NCI-H1105 (cell line): Measurements from ENCODE around the gene ZP4.
"Not testable (repeated sequence)": the region's sequence is repeated elsewhere in the genome, so short reads cannot be mapped to it uniquely, and the experiment has no call there.

Experiments
- DNase-seq: peaks from one replicate; lab custom pipeline; 2025; lab: John Stamatoyannopoulos, UW

The ZP4 gene

DNA sequence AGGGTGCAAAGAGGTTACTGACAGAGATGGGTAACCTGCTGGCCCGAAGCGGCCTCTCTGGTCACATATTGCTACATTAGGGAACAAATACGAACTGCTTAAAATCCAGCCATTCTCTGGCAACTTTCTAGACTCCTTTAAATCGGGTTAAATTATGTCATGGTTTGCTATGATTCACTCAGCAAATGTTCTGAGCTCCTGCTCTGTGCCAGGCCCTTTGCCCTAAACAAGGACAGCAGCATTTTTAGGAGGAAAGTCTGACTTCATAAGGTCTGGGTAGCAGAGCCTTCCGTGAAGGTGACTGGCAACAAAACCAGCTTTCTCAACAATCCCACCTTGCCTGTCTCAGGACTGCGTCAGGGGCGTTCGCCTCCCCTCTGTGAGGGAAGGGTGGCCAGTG, 15.4 kb downstream of the ZP4 start:
- DNase-seq: no peak

- no peak for DNase-seq
Observed at GRCh38 chr1:237873487-237874211, 17.1 kb downstream of the ZP4 start.

DNA sequence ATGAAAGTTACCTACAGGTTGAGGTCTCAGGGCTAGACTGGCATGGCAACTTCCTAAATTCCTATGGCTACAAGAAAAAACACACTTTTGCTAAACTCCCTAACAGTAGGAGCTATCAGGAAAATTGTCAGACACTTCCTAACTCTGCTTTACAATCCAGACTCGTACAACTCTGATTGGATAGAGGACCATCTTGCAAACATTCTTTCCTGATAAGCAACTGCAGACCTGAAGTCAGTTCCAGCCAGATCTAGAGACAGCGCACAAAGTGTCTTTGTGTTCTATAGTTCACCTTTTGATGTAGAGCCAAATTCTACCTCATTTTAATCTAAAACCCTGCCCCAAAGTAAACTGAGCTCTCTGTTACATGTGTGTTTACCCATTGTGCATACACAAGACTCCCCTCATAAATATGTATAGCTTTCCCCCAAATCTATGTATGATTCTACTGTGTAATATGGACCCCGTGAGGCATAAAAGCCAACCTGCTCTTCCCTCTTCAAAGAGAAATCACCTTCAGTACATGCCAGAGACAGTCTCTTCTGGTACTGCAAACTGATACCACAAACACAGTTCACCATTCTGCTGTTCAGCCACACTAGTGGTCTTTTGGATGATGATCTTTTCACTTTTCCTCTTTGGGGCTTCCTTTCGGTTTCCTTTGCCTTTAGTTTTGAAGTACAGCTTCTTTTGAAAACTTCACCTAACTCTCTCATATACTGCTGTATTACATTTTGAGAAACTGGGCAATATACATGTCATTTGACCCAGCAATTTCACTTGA, 21.7 kb downstream of the ZP4 start:
- DNase-seq: no peak

DNA sequence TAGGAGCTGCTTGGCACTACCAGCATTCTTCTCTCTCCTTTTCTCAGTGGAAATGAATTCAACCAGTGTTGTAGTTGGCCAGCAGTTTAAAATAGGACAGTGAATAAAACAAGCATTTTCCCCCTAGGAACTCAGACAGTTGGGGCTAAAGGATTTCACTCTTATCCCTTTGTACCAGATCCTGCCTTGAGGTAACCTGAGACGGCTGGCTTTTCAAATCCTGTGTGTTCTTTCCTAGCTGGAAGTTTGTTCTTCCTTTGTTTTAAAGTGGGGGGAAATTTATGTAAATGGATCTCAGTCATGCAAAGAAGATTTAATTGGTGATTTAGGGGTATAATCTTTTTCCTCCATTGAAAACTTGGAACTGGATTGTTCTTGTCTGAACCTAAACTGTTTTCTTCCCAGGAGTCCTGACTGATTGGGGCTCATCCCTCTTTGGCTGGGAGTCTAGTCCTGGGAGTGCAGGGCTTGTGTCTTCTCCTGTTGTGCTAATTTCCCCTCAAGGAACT, 23.3 kb downstream of the ZP4 start:
- DNase-seq: no peak

DNA sequence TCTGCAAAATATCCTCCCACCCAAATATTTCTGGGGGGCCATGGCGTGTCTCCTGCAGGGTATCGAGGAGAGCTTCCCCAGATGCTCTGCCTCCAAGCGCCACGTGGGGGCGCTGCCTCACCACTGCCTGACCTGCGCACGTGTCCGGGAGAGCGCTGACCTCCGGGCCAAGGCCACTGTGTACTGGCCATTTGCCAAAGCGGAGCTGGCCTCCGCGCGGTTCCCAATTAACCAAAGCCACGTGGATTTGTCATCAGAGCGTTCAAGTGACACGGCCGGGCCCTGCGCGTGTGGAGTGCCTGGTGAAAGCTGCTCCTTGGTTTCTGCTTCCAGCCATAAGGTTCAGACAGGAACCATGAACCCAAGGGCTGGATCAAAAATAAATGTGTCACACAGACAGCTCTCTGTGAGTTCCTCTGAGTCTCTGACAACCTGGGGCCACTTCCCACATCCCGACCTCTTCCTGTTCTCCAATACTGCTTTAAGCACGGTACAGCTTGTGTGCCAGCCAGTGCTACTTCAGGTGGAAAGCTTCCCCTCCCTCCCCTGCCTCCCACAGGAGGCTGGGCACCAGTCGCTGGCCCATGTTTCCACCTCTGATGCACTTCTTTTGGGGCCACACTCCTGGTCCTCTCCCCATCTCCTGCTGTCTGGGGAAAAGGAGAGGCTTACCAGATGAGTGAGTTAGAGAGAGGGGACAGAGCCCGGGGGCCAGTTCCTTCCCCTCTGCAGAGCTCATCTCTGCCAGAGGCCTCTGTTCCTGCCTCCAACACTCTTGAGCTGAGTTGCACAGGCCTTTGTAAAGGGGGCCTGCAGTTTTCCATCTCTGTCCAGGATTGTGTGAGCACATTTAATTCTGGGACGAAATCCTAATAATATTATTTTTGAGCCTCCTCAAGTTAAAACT, 26.1 kb downstream of the ZP4 start:
- DNase-seq: peak; percentile 28

- no peak for DNase-seq
Observed at GRCh38 chr1:237863234-237863633, 27.5 kb downstream of the ZP4 start.

DNA sequence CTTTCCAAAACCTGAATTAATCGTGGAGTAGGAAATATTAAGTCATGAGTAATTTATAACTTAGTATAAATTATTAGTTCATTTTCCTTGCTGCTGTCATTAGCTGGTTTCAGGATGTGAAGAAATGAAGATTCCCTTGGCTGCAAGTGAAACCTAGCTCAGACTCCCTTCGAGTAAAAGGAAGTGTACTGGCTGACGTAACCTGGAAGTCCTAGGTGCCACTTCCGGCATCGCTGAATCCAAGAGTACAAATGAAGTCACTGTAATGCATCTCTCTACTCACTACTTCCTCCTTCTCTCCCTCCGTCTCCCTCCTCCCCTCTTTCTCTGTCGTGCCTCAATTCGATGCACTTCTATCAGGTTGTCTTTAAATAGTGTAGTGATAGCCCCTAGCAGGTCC, 28.8 kb downstream of the ZP4 start:
- DNase-seq: no peak

- no peak for DNase-seq
Observed at GRCh38 chr1:237858992-237859391, 31.7 kb downstream of the ZP4 start.

DNA sequence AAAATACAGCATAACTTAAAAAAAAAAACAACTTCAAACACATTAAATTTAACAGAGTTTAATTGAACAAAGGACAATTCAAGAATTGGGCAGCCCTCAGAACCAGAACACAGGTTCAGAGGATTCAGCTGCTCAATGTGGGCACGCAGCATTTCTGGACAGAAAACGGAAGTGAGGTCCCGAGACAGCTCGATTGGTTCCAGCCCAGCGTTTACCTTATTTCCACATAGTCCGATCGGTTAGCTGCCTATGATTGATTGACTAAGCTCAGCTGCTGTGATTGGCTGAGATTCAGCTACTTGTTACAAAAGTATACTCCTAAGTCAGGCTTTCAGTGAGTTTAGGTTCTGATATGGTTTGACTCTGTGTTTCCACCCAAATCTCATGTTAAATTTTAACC, 33.3 kb downstream of the ZP4 start:
- no peak for DNase-seq

DNA sequence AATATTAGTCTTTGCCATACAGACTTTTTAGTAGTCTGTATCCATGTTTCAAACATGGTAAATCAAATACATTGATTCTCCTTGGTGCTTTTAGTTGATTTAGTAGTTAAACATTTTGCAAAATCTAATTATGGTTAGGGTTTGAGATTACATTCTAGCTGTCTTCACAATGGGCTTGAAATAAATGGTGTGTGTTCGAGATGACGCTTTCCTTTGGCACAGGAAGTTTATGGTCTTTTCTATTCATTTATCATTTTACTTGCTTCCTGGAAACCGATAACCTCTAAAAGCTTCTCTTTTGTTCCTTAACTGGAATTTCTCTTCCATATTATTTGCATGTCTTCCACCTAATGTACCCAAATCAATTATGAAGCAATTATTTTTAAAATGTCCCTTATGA, 38.4 kb downstream of the ZP4 start:
- DNase-seq: no peak

- no peak for DNase-seq
Observed at GRCh38 chr1:237851210-237851845, 39.4 kb downstream of the ZP4 start.

GRCh38 chr1:237843516-237843915, 47.2 kb downstream of the ZP4 start:
- not testable (repeated sequence) for DNase-seq

- no peak for DNase-seq
Observed at GRCh38 chr1:237841485-237841884, 49.2 kb downstream of the ZP4 start.

GRCh38 chr1:237838904-237839534, 51.7 kb downstream of the ZP4 start:
- DNase-seq: no peak

- no peak for DNase-seq
Observed at GRCh38 chr1:237838320-237838719, 52.4 kb downstream of the ZP4 start.

GRCh38 chr1:237834461-237834860, 56.3 kb downstream of the ZP4 start:
- DNase-seq: no peak

- no peak for DNase-seq
Observed at GRCh38 chr1:237834048-237834447, 56.7 kb downstream of the ZP4 start.

- DNase-seq: no peak
Observed at GRCh38 chr1:237832858-237833257, 57.9 kb downstream of the ZP4 start.
